SU-DHL-6 (cell line): Measurements from ENCODE around the gene CEP70.

ENCODE experiments used
- H2AFZ ChIP-seq: fragments of 200-600 bp; sonication (generic); 2 replicates; pipeline ENCODE4 v1.6.1; 2014; ENCODE audit warnings: low read depth, mild to moderate bottlenecking, moderate library complexity, mixed read lengths, antibody characterized with exemption, low read length; ENCODE audit not compliant: severe bottlenecking
- H3F3A ChIP-seq: fragments of 200-600 bp; shearing (Covaris generic); 2 replicates; pipeline ENCODE4 v1.6.0; 2016; ENCODE audit warnings: antibody characterized with exemption, mild to moderate bottlenecking; ENCODE audit not compliant: insufficient read depth
- H3K27ac ChIP-seq: fragments of 200-600 bp; sonication (generic); 2 replicates; pipeline ENCODE4 v1.5.1; 2016; ENCODE audit warnings: low read depth, mild to moderate bottlenecking, low read length, moderate library complexity, mixed read lengths
- H3K27me3 ChIP-seq: fragments of 200-600 bp; sonication (generic), shearing (Covaris generic); 2 replicates; pipeline ENCODE4 v1.6.0; 2014; ENCODE audit warnings: mild to moderate bottlenecking, low read length
- H3K36me3 ChIP-seq: fragments of 200-600 bp; sonication (generic); 2 replicates; pipeline ENCODE4 v1.6.1; 2014; ENCODE audit warnings: mild to moderate bottlenecking, low read length, mixed read lengths
- H3K4me2 ChIP-seq: fragments of 300-600, 200-600 bp; shearing (Covaris generic), sonication (generic); 2 replicates; pipeline ENCODE4 v1.6.0; 2014; ENCODE audit warnings: low read length, low read depth, mild to moderate bottlenecking; ENCODE audit not compliant: poor library complexity, severe bottlenecking
- H3K4me3 ChIP-seq: fragments of 200-600 bp; sonication (generic); 2 replicates; pipeline ENCODE4 v1.5.1; 2014; ENCODE audit warnings: antibody characterized with exemption, low read length, mild to moderate bottlenecking, mixed read lengths; ENCODE audit not compliant: insufficient read depth, poor library complexity, severe bottlenecking
- H3K79me2 ChIP-seq: fragments of 200-600 bp; sonication (generic); 2 replicates; pipeline ENCODE4 v1.6.1; 2014; ENCODE audit warnings: mild to moderate bottlenecking, low read length, moderate library complexity; ENCODE audit not compliant: insufficient read depth
- H3K9ac ChIP-seq: fragments of 200-600 bp; sonication (generic); 2 replicates; pipeline ENCODE4 v1.7.0; 2014; ENCODE audit warnings: mild to moderate bottlenecking, low read length
- H3K9me2 ChIP-seq: fragments of 200-600 bp; sonication (generic); replicated peaks from 2 replicates; pipeline ENCODE4 v1.6.1; 2014; ENCODE audit warnings: low read length; ENCODE audit not compliant: insufficient read depth
- H3K9me3 ChIP-seq: fragments of 200-600 bp; sonication (generic); 2 replicates; pipeline ENCODE4 v1.6.1; 2014; ENCODE audit warnings: low read length, mixed read lengths; ENCODE audit not compliant: insufficient read depth
- H4K20me1 ChIP-seq: fragments of 200-600 bp; sonication (generic); 2 replicates; pipeline ENCODE4 v1.6.1; 2014; ENCODE audit warnings: low read depth, mild to moderate bottlenecking, antibody characterized with exemption, low read length, moderate library complexity, mixed read lengths
- CTCF ChIP-seq: fragments of 200-600 bp; sonication (generic); IDR thresholded peaks from one replicate; pipeline ENCODE4 v1.5.1; 2017; ENCODE audit warnings: antibody characterized with exemption, mild to moderate bottlenecking, low read length, moderate library complexity; ENCODE audit not compliant: insufficient read depth, poor library complexity, severe bottlenecking
- EZH2phosphoT487 ChIP-seq: fragments of 200-600 bp; sonication (generic), shearing (Covaris generic); conservative IDR thresholded peaks from 2 replicates; pipeline ENCODE4 v1.6.1; 2018; ENCODE audit warnings: mild to moderate bottlenecking, antibody characterized with exemption, low read length, moderate library complexity, mixed read lengths

CEP70 gene

GRCh38 chr3:138450181-138450580 lies 143.9 kb downstream of the CEP70 start:
- TF ChIP-seq CTCF (no peak), EZH2phosphoT487 (no peak)
- H3K36me3 ChIP-seq = no peaks in the 10 kb centered on the region
- no peak overlapping the region for H3K4me2 ChIP-seq
- no peaks in the 10 kb centered on the region for H3K79me2 ChIP-seq
- no peaks in the 10 kb centered on the region for H3K9me2 ChIP-seq
- no peak overlapping the region for H2AFZ ChIP-seq
- no peaks in the 10 kb centered on the region for H4K20me1 ChIP-seq
- H3K9me3 ChIP-seq = no peaks in the 10 kb centered on the region
- no peak overlapping the region for H3K9ac ChIP-seq
- H3F3A ChIP-seq = no peaks in the 10 kb centered on the region
- no peak overlapping the region for H3K4me3 ChIP-seq
- no peaks in the 10 kb centered on the region for H3K27me3 ChIP-seq
- no peak overlapping the region for H3K27ac ChIP-seq

- Histone ChIP-seq H3K36me3 (no peaks in the 10 kb centered on the region), H3K27me3 (no peaks in the 10 kb centered on the region), H2AFZ (no peak overlapping the region), H3K9me2 (no peaks in the 10 kb centered on the region), H3K27ac (no peak overlapping the region), H3F3A (no peaks in the 10 kb centered on the region), H4K20me1 (no peaks in the 10 kb centered on the region), H3K4me2 (no peak overlapping the region), H3K79me2 (no peaks in the 10 kb centered on the region), H3K9ac (no peak overlapping the region), H3K9me3 (no peaks in the 10 kb centered on the region), H3K4me3 (no peak overlapping the region)
- TF ChIP-seq EZH2phosphoT487 (no peak), CTCF (no peak)
Measured at GRCh38 chr3:138449490-138449889, 144.6 kb downstream of the CEP70 start.

GRCh38 chr3:138448631-138449030 lies 145.4 kb downstream of the CEP70 start:
- no peak overlapping the region for H3K4me2 ChIP-seq
- H4K20me1 ChIP-seq = no peaks in the 10 kb centered on the region
- H3K27ac ChIP-seq = no peak overlapping the region
- no peak overlapping the region for H3K4me3 ChIP-seq
- TF ChIP-seq EZH2phosphoT487 = no peak
- no peak for TF ChIP-seq CTCF
- H3F3A ChIP-seq = no peaks in the 10 kb centered on the region
- H3K9me3 ChIP-seq = no peaks in the 10 kb centered on the region
- no peaks in the 10 kb centered on the region for H3K79me2 ChIP-seq
- H3K36me3 ChIP-seq = no peaks in the 10 kb centered on the region
- H3K9ac ChIP-seq = no peak overlapping the region
- H2AFZ ChIP-seq = no peak overlapping the region
- H3K27me3 ChIP-seq = no peaks in the 10 kb centered on the region
- no peaks in the 10 kb centered on the region for H3K9me2 ChIP-seq
